Transverse colon (tissue), 4 donors: ENCODE results near the gene NFKBIZ. TPM values are rescaled to one million over a fixed set of nuclear protein-coding genes. Genes with fewer than 3 reads are reported as not detected.

Experiments used
- DNase-seq: peaks from one replicate; pipeline ENCODE4 v3.0.0-alpha.2; 2019
- H3K27ac ChIP-seq, 4 donors: fragments of 200-600 bp; sonication (generic); 2 replicates each; pipeline ENCODE4 v1.5.1; 2016 to 2018; ENCODE audit warnings: inconsistent platforms in 4 of 4
- H3K27me3 ChIP-seq: fragments of 200-600 bp; sonication (generic); 2 replicates; pipeline ENCODE4 v1.5.1; 2017; ENCODE audit warnings: inconsistent platforms
- H3K36me3 ChIP-seq, 4 donors: fragments of 200-600 bp; sonication (generic); 2 replicates each; pipeline ENCODE4 v1.5.1; 2017 to 2019; ENCODE audit warnings: inconsistent platforms in 4 of 4
- H3K4me1 ChIP-seq, 4 donors: fragments of 200-600 bp; sonication (generic); 2 replicates each; pipeline ENCODE4 v1.5.1; 2017 to 2020; ENCODE audit warnings: inconsistent platforms in 4 of 4
- H3K4me3 ChIP-seq, 4 donors: fragments of 200-600 bp; sonication (generic); 1 replicate in 1 of 4; 2 replicates in 3 of 4; pipeline versions ENCODE4 v1.5.1 to v1.6.1; 2017 to 2019; ENCODE audit warnings: inconsistent platforms in 4 of 4
- H3K9me3 ChIP-seq, 2 donors: fragments of 200-600 bp; sonication (generic); 2 replicates each; pipeline ENCODE4 v1.5.1; 2017 to 2019; ENCODE audit warnings: inconsistent platforms in 2 of 2
- EP300 ChIP-seq: sonication (generic); formaldehyde crosslinking; IDR thresholded peaks from one replicate; pipeline ENCODE4 v1.6.1; 2017; ENCODE audit warnings: antibody characterized with exemption, low read depth
- POLR2A ChIP-seq: fragments of 450-650 bp; IDR thresholded peaks from one replicate; pipeline ENCODE4 v1.6.1; 2016; ENCODE audit warnings: antibody characterized with exemption, mild to moderate bottlenecking, moderate library complexity
- POLR2AphosphoS5 ChIP-seq, 3 donors: sonication (generic); formaldehyde crosslinking; IDR thresholded peaks; one replicate each; pipeline ENCODE4 v1.6.1; 2016; ENCODE audit warnings: antibody characterized with exemption in 3 of 3
- WGBS, 2 donors: methylation state at CpG; one replicate each; pipeline ENCODE4 v1.1.5; 2018; ENCODE audit warnings: low coverage in 1 of 2; 5-methylcytosine and 5-hydroxymethylcytosine counted together
- in situ Hi-C, 4 donors: fragments of 200-750 bp; cut with MboI; loops; one replicate each; pipeline versions ENCODE4 v1.15.0 to v1.15.1; 2017; ENCODE audit warnings: low sequenced_read_pairs in 3 of 4, low pct_ligation_motif_present in 1 of 4, low pct_unique_long_range_greater_than_20kb in 1 of 4
- intact Hi-C: fragments of 100-400 bp; cut with DNase I; formaldehyde crosslinking; loops from one replicate; pipeline ENCODE4 v1.15.1; 2023; ENCODE audit warnings: low total_unique reads
- total RNA-seq, 4 donors: library from RNA; depleted of rRNA; stranded (reverse); fragments of >200 nt; gene quantifications; one replicate each; pipeline ENCODE4 v1.1.0, GENCODE V29; 2016
- TF ChIP-seq, protein P1 (sequence below), 5 experiments: fragments of 200-600 bp in 3 of 5; fragments of 450-650 bp in 2 of 5; sonication (generic) in 3 of 5; IDR thresholded peaks; 1 replicate in 2 of 5; 2 replicates in 3 of 5; pipeline ENCODE4 v1.5.1; 2016 to 2017; ENCODE audit warnings: antibody characterized with exemption in 5 of 5, inconsistent platforms in 3 of 5, mild to moderate bottlenecking in 2 of 5, moderate library complexity in 1 of 5

NFKBIZ gene
- total RNA-seq, 4 donors from 2014 or later: 92.4 to 333 (median 176) TPM

GRCh38 chr3:101870138-101870537 is 20.8 kb downstream of the NFKBIZ start:
- WGBS, 2 donors: 94 to 100% methylated on average over 3 to 5 of the region's 5 CpGs
- H3K36me3 ChIP-seq: no peaks in the 10 kb centered on the region
- H3K4me1 ChIP-seq: peaks cover 0 to 19% (median 11%) of the 10 kb centered on the region in 4 donors
- H3K27me3 ChIP-seq: no peaks in the 10 kb centered on the region
- in situ Hi-C loops: no loop called here
- TF ChIP-seq, protein P1, sequence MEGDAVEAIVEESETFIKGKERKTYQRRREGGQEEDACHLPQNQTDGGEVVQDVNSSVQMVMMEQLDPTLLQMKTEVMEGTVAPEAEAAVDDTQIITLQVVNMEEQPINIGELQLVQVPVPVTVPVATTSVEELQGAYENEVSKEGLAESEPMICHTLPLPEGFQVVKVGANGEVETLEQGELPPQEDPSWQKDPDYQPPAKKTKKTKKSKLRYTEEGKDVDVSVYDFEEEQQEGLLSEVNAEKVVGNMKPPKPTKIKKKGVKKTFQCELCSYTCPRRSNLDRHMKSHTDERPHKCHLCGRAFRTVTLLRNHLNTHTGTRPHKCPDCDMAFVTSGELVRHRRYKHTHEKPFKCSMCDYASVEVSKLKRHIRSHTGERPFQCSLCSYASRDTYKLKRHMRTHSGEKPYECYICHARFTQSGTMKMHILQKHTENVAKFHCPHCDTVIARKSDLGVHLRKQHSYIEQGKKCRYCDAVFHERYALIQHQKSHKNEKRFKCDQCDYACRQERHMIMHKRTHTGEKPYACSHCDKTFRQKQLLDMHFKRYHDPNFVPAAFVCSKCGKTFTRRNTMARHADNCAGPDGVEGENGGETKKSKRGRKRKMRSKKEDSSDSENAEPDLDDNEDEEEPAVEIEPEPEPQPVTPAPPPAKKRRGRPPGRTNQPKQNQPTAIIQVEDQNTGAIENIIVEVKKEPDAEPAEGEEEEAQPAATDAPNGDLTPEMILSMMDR (IDR thresholded peaks at IDR 0.05): no peak
- TF ChIP-seq POLR2A (no peak), POLR2AphosphoS5 (IDR thresholded peaks at IDR 0.05) (no peak), EP300 (no peak)
- no peak for DNase-seq
- no peaks in the 10 kb centered on the region for H3K9me3 ChIP-seq
- no peak overlapping the region for H3K4me3 ChIP-seq
- H3K27ac ChIP-seq: no peak overlapping the region
- intact Hi-C loops: no loop called here

DNA sequence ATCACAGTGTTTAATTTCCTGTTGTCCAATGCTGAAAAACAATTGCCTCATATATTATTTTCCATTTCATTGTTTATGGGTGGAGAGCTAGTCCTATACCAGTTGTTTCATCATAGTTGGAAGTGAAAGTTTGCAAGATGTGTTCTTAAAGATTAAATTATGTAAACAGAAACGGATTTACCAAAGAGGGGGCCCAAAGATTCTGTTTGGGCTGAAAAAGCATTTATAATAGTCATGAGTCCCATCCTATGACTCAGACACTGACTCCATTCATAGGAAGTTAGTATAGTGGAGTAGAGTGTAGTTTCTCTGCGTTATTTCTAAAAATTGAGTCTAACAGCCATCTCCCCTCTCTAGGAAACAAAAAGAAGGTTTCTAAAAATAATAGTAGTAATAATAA is 24.3 kb downstream of the NFKBIZ start:
- Histone ChIP-seq H3K9me3 (no peaks in the 10 kb centered on the region), H3K4me3 (no peak overlapping the region), H3K27me3 (no peaks in the 10 kb centered on the region), H3K36me3 (no peaks in the 10 kb centered on the region), H3K4me1 (peaks cover 0 to 10% (median 5%) of the 10 kb centered on the region in 4 donors), H3K27ac (no peak overlapping the region)
- WGBS, 2 donors: 63 to 77% methylated on average over 2 of the region's 2 CpGs
- TF ChIP-seq, protein P1 (IDR thresholded peaks at IDR 0.05): no peak
- TF ChIP-seq POLR2AphosphoS5 (IDR thresholded peaks at IDR 0.05) (no peak), POLR2A (no peak), EP300 (no peak)
- intact Hi-C loops: no loop called here
- in situ Hi-C loops: no loop called here
- no peak for DNase-seq

GRCh38 chr3:101876142-101876541 is 26.8 kb downstream of the NFKBIZ start:
- DNase-seq: no peak
- TF ChIP-seq EP300 (no peak), POLR2AphosphoS5 (IDR thresholded peaks at IDR 0.05) (no peak), POLR2A (no peak)
- TF ChIP-seq, protein P1 (IDR thresholded peaks at IDR 0.05): no peak
- intact Hi-C loops (no loop called here), in situ Hi-C loops (no loop called here)
- H3K9me3 ChIP-seq: no peaks in the 10 kb centered on the region
- no peak overlapping the region for H3K4me3 ChIP-seq
- H3K27ac ChIP-seq: no peak overlapping the region
- no peaks in the 10 kb centered on the region for H3K36me3 ChIP-seq
- peaks cover 0 to 15% (median 8%) of the 10 kb centered on the region in 4 donors for H3K4me1 ChIP-seq
- H3K27me3 ChIP-seq: no peaks in the 10 kb centered on the region
- 50 to 60% methylated on average over 4 to 8 of the region's 8 CpGs for WGBS, 2 donors

- H3K36me3 ChIP-seq: no peaks in the 10 kb centered on the region
- TF ChIP-seq POLR2AphosphoS5 (IDR thresholded peaks at IDR 0.05) (no peak), EP300 (no peak), POLR2A (no peak)
- TF ChIP-seq, protein P1 (IDR thresholded peaks at IDR 0.05): no peak
- DNase-seq: no peak
- in situ Hi-C loops (no loop called here), intact Hi-C loops (no loop called here)
- no peaks in the 10 kb centered on the region for H3K9me3 ChIP-seq
- H3K4me3 ChIP-seq: no peak overlapping the region
- peak overlapping the region in 3 of 4 donors; percentile 17 to 43 (median 28) for H3K27ac ChIP-seq
- no peaks in the 10 kb centered on the region for H3K27me3 ChIP-seq
- H3K4me1 ChIP-seq: peaks cover 0 to 15% (median 8%) of the 10 kb centered on the region in 4 donors
- 45 to 50% methylated on average over 2 of the region's 2 CpGs for WGBS, 2 donors
These were observed 29.3 kb downstream of the NFKBIZ start for GRCh38 chr3:101878589-101878988.
